Mammary epithelial cell (primary cell): ENCODE measurements around the gene MDFIC.

Source experiments
- CTCF ChIP-seq, 2 donors: IDR thresholded peaks in 1 of 2; conservative IDR thresholded peaks in 1 of 2; 2 replicates each; pipeline ENCODE4 v1.5.1; 2011 to 2012; ENCODE audit warnings: inconsistent platforms in 2 of 2, low read length in 2 of 2, mild to moderate bottlenecking in 2 of 2, control low read depth in 1 of 2, low read depth in 1 of 2; ENCODE audit not compliant: insufficient read depth in 1 of 2; ENCODE audit errors: extremely low read depth in 1 of 2
- EZH2 ChIP-seq: IDR thresholded peaks from 2 replicates; pipeline ENCODE4 v1.6.1; 2012; ENCODE audit warnings: low read length, inconsistent platforms, borderline replicate concordance

DNA sequence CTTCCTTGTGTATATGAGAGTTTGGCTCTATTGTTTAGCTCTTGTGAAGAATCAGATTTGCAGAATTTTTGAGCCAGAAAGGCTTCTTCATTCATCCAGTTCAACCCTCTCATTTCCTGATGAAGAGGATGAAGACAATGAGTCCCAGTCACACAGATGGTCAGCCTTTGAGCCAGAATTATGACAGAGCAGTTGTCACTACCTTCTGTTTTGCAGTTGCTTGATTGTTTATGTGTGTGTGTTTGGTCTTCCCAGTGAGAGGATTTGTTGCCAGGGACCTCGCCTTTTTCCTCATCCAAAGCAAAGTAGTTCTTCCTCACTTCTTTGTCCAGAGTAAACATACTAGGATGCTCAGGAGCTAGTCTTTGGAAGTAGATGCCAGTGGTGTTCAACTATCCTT is 15.6 kb downstream of the MDFIC start:
- TF ChIP-seq CTCF (conservative IDR thresholded peaks at IDR 0.05 in 1 of 2, IDR thresholded peaks at IDR 0.05 in 1 of 2; ENCODE audit: extremely low read depth in 1 of 2, insufficient read depth in 1 of 2, low read depth in 1 of 2, low read length in 2 of 2) (no peak), EZH2 (no peak)
